SHP77 treated with DMSO at 0.1 percent for 48 hours (cell line): Measurements from ENCODE around the gene NSD1.
"Not testable (repeated sequence)": the region's sequence is repeated elsewhere in the genome, so short reads cannot be mapped to it uniquely, and the experiment has no call there.

Experiments used
- DNase-seq: peaks from one replicate; lab custom pipeline; 2025; lab: John Stamatoyannopoulos, UW

The NSD1 gene

DNA sequence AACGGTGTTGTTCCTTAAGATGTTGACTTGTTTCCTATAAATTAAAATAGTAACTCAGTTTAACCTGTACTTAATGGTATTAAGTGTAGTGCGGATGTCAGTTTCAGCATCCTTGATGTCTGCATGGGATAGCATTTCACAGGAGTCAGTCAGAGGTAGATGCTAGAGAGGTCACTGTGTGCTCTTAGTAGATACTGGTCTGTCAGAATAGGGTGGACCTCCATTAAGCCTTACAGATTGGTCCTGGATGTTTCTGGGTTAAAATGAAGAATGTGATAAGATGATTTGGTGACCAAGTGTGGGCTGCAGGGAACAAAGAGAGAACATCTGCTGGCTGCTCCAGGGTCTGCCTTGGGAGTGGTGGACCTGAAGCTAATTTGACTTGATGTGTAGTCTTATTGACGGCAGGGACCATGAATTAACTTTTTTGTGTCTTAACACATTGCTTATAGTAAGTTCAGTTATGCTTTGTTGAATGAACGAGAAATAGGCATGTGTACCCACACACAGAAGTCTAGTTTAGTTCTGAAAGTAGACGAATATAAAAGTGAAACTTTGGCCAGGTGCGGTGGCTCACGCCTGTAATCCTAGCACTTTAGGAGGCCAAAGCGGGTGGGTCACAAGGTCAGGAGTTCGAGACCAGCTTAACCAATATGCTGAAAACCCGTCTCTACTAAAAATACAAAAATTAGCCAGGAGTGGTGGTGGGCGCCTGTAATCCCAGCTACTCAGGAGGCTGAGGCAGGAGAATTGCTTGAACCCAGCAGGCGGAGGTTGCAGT, 157.4 kb downstream of the NSD1 start:
- no peak for DNase-seq

DNA sequence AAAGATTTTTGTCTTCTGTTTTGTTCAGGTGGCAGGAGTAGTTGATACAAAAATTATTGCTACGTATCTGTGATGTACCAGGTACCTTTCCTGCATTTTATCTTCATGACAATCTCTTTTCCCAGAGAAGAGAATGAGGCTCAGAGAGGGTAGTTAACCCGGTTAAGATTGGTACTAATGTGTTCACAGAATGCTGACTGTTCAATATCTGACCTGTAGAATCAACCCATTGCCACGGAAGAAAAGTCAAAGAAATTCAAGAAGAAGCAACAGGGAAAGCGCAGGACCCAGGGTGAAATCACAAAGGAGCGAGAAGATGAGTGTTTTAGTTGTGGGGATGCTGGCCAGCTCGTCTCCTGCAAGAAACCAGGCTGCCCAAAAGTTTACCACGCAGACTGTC, 158.2 kb downstream of the NSD1 start:
- DNase-seq = no peak

- DNase-seq = no peak
These were observed 160.4 kb downstream of the NSD1 start for GRCh38 chr5:177293819-177294581.

- no peak for DNase-seq
These were observed 161.1 kb downstream of the NSD1 start for GRCh38 chr5:177294632-177295031.

DNA sequence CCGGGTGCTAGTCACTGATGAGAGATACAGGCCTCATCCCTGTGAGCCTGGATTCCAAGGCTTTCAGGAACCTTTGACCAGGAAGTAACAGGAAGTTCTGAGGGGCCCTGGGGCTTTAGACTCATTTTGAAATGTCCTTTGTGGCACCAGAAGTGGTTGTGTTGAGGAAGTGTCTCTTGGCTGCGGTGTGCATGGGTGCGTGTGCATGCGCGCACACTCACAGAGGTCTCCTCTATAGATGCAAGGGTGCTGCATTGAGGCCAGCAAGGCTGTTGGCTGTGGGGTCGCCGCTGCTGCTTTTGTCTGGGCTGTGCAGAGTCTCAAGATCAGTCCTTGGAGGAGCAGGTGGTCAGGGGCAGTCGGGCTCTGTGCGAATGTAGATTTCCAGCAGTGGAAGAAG, 162.4 kb downstream of the NSD1 start:
- DNase-seq = no peak

DNA sequence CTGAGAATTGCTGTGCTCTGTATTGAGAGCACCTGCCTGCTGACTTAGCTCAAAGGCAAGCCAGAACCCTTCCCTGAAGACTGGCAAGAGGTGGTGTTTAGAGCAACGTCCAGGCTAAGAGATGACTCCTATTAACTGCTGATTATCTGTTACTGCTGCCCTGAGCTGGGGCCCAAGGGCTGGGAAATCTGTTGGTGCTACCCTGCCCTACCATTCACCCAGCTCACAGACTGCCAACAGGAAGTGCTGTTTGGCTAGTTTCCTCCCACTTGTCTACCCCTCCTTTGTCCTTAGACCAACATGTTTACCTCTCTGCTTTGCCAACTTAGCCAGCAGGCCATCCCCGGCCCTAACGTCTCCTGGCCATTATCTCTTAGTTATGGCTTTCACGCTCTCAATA, 163.0 kb downstream of the NSD1 start:
- DNase-seq = no peak

DNA sequence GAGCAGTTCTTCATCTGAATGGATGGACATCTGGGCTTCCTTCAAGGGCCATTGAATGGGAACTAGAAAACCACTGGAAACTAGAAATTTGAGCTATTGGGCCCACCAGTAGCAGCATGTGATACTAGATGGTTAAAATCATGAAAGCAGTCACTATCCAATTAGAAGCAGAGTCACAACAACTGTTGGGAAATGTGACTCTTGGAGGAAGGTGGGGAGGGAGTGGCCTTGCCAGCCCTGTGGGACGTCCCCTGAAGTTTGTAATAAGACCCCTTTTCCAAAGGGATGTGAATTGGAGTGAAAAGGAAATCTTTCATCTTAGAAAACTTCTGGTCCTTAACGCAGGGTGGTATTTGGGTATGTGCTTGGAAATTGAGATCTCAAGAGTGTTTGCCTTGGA, 164.3 kb downstream of the NSD1 start:
- DNase-seq = no peak

DNA sequence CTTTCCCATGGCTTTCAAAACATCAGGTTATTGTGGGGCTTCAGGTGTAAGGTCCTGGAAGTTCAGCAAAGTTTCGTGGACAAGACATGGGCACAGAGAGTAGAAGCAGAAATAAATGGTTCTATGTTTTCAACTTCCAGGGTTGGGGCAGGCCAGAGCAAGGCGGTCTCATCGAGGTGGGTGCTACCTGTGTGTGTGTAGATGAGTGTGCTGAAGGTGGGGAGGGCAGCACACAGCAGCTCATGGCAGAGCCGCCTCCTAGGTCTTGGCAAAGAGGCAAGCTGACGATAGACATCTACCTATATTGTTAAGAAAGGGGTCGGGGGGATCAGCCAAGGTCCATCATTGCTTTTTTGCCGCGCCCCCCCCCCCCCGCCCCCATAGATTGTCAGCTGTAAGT, 166.1 kb downstream of the NSD1 start:
- no peak for DNase-seq

DNA sequence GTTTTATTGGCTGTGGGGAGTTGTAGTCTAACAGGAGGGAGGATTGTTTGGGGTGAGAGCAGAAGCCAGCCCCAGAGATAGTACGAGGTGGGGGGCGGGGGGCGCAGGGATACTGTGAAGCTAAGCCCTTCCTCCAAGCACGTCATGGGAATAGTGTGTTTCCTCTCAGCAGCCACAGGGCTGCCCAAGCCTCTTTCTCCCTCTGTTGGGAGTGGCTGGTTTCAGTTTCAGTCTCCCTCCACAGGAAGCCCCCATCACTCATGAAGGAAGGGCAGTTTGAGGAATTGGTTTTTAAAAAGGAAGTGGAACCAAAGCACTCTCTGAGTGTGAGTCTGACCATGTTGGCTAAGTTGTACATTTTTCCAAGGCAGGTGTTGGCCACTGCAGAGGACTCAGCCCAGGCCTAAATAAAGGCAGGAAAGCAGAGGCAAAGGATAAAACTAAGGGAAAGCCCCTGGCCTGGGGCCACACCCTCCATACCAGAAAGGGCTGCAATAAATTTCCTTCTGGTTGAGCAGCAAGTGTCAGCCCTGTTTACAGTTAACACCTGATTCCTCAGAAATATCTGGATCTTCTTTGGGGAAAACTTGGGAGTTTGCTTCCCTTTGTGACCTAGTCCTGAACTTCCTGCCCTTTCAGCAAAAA, 166.8 kb downstream of the NSD1 start:
- no peak for DNase-seq

- no peak for DNase-seq
These were observed 167.4 kb downstream of the NSD1 start for GRCh38 chr5:177300951-177301350.

GRCh38 chr5:177301503-177302165, 168.1 kb downstream of the NSD1 start:
- no peak for DNase-seq

DNA sequence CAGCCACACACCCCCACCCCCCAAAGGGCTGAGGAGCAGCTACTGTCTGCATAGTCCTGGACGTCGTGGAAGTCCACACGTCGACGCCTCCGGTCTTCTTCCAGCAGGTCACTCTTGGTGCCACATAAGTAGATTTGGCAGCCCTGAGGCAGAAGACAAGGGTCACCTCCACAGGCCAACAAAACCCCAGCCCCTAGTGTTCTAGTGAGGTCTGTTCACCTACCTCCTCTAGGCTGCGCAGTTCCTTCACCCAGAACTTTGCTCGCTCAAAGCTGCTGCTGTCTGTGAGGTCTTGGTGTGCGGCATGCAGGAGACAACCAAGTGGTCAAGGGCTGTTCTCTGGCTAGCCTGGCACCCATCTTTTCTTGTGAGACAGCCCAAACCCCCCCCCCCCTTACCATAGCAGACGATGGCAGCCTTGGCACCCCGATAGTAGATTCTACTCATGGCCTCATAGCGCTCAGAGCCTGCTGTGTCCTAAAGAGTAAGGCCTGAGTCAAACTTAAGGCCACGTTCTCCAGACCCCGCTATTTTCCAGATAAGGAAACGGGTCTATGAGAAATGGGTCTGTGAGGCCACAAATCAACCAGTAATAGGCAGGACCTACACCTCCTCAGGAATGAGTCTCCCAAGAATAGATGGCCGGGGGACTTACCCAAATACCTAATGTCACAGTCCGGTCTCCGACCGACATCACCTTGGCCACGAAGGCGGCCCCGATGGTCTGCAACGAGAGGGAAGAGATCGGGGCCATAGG, 169.0 kb downstream of the NSD1 start:
- no peak for DNase-seq

DNA sequence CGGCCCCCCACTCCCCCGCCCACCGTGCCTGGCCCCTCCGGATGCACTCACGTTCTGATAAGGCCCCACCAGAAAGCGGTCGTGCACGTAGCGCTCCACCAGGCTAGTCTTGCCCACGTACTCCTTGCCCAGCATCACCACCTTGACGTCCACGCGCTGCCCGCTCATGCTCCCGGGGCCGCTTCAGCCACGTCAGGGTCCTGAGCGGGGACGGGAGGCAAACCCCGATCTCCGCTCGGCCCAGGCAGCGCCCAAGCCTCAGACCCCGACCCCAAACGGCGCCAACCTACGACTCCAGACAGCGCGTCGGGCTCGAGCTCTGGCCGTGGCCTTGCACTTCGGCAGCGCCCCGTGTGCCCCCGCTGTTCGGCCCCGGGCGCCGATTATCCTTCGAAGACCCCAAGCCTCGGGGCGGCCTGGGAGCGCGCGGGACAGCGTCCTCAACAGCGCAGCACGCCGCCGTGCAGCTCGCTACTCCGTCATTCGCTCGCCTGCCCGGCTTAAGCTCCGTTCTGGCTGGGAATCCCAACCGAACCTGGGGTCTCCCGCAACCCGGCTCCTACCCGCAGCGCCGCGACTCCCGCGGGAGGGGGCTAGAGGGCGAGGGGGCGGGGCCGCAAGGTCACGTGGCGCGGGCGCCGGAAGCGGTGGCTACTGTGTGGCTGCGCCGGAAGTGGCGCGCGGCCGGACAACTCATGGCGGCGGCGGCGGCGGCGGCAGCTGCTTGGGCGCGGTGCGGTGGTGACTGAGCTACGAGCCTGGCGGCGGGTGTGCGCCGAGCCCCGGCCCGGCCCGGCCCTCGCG, 169.8 kb downstream of the NSD1 start, which contains the start of the genes PRELID1 and RAB24:
TSS of gene PRELID1 (plus strand) at position 679 of the 804 bp plus-strand sequence. CDS start 187 bp downstream, outside the sequence.
TSS of gene RAB24 (minus strand) at position 599 of the 804 bp plus-strand sequence. CDS start at position 168, 431 bp downstream.
- DNase-seq = peak; percentile 50

DNA sequence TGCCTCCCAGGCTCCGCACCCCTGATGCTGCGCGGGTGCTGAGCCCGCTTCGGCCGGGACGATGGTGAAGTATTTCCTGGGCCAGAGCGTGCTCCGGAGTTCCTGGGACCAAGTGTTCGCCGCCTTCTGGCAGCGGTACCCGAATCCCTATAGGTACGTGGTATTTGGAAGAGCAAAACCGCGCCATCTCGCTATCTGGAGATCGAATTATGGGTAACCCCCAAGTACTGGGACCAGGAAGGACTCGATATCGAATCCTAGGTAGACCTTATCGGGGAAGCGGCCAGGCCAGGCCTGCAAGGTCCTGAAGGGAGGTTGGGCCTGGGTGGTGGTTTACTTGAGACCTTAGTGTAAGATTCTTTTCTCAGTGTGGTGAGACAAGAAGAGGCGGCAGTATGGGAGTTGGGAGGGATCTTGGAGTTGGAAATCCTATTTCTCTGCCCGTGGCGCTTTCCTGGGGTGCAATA, 170.4 kb downstream of the NSD1 start:
- no peak for DNase-seq

- DNase-seq = no peak
These were observed 171.0 kb downstream of the NSD1 start for GRCh38 chr5:177304392-177305119.

- not testable (repeated sequence) for DNase-seq
These were observed 172.6 kb downstream of the NSD1 start for GRCh38 chr5:177306103-177306640.

GRCh38 chr5:177306674-177307543, 173.3 kb downstream of the NSD1 start:
- DNase-seq = no peak
